ENCODE data around the gene PLA2G15.

PLA2G15 gene

DNA sequence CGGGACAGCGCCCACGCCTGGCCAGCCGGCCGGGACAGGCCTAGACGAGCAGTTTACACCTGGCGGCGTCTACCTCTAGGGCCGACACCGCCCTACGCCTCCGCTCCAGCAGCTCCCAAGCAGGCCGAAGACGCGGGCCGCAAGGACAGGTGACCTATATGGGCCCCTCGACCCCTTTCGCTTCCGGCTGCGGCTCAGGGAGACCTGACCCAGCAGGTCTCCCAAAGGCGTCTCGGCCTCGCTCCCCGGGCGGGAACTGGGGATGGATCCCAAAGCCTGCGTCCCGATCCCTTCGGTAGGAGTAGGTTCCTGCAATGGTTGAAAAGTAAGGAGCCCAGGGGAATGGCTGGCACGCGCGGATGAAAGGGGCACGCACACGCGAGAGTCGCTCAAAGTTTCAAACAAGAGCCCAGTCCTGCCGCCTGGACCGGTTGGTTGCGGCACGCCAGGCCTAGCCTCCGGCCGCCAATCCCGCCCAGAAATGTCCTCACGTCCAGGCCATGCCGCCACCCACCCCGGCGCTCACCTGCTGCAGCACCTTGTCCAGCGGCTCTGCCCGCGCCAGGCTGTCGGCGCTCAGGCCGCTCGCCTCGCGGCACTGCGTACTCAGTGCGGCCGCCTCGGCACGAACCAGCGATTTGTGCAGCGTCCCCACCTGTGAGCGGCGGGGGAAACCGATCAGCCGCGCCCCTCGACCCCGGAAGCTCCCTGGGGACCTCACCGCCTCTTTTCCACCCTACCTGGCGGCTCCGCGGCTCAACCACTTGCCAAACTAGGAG lies 9.9 kb upstream of the PLA2G15 start:
- no peak overlapping the region for H3K27ac ChIP-seq (replicated peaks)
- H3K27me3 ChIP-seq (ENCODE audit: insufficient read depth, poor library complexity, severe bottlenecking), result no peaks in the 10 kb centered on the region
- TF ChIP-seq GABPA (IDR thresholded peaks at IDR 0.05; ENCODE audit: low read depth), result no peak
- TF ChIP-seq, protein P1, sequence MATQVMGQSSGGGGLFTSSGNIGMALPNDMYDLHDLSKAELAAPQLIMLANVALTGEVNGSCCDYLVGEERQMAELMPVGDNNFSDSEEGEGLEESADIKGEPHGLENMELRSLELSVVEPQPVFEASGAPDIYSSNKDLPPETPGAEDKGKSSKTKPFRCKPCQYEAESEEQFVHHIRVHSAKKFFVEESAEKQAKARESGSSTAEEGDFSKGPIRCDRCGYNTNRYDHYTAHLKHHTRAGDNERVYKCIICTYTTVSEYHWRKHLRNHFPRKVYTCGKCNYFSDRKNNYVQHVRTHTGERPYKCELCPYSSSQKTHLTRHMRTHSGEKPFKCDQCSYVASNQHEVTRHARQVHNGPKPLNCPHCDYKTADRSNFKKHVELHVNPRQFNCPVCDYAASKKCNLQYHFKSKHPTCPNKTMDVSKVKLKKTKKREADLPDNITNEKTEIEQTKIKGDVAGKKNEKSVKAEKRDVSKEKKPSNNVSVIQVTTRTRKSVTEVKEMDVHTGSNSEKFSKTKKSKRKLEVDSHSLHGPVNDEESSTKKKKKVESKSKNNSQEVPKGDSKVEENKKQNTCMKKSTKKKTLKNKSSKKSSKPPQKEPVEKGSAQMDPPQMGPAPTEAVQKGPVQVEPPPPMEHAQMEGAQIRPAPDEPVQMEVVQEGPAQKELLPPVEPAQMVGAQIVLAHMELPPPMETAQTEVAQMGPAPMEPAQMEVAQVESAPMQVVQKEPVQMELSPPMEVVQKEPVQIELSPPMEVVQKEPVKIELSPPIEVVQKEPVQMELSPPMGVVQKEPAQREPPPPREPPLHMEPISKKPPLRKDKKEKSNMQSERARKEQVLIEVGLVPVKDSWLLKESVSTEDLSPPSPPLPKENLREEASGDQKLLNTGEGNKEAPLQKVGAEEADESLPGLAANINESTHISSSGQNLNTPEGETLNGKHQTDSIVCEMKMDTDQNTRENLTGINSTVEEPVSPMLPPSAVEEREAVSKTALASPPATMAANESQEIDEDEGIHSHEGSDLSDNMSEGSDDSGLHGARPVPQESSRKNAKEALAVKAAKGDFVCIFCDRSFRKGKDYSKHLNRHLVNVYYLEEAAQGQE (IDR thresholded peaks at IDR 0.05; ENCODE audit: insufficient replicate concordance, low read depth), result no peak
- TF ChIP-seq SPI1 (IDR thresholded peaks at IDR 0.05; ENCODE audit: borderline replicate concordance, low read depth), result no peak
- TF ChIP-seq POLR2AphosphoS5 (IDR thresholded peaks at IDR 0.05; ENCODE audit: low read depth), result no peak
- TF ChIP-seq, protein P2, sequence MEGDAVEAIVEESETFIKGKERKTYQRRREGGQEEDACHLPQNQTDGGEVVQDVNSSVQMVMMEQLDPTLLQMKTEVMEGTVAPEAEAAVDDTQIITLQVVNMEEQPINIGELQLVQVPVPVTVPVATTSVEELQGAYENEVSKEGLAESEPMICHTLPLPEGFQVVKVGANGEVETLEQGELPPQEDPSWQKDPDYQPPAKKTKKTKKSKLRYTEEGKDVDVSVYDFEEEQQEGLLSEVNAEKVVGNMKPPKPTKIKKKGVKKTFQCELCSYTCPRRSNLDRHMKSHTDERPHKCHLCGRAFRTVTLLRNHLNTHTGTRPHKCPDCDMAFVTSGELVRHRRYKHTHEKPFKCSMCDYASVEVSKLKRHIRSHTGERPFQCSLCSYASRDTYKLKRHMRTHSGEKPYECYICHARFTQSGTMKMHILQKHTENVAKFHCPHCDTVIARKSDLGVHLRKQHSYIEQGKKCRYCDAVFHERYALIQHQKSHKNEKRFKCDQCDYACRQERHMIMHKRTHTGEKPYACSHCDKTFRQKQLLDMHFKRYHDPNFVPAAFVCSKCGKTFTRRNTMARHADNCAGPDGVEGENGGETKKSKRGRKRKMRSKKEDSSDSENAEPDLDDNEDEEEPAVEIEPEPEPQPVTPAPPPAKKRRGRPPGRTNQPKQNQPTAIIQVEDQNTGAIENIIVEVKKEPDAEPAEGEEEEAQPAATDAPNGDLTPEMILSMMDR (IDR thresholded peaks at IDR 0.05; ENCODE audit: insufficient read depth, low read length), result no peak
- DNase-seq (ENCODE audit: low read depth in 1 of 2, low spot score in 1 of 2), result no peak
- H3K4me3 ChIP-seq (replicated peaks; ENCODE audit: insufficient read depth, low read length), result no peak overlapping the region

DNA sequence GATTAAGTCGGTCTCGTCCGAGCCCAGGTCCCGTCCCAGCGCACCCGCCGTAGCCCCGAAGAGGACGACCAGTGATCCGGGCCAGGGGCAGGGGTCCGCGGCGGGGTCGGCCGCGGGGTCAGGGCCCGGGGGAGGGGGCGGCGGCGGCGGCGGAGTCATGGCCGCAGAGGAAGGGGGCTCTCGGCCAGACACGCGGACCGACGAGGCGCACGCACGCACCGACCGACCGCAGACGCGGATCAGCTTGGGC lies 9.4 kb upstream of the PLA2G15 start, which contains the start of gene ESRP2:
Gene ESRP2 (minus strand): TSS at position 241 of the 250 bp plus-strand sequence. CDS start 82 bp downstream, at position 159.
- peak within 1 kb of the TSS; percentile 45; the same call in 1 of the 2 replicates for H3K4me3 ChIP-seq (replicated peaks; ENCODE audit: insufficient read depth, low read length)
- DNase-seq (ENCODE audit: low read depth in 1 of 2, low spot score in 1 of 2), result no peak
- no peak within 1 kb of the TSS for H3K27ac ChIP-seq (replicated peaks)
- H3K27me3 ChIP-seq (ENCODE audit: insufficient read depth, poor library complexity, severe bottlenecking), result no peaks in the 10 kb centered on the region
- TF ChIP-seq, protein P2 (IDR thresholded peaks at IDR 0.05; ENCODE audit: insufficient read depth, low read length), result no peak
- TF ChIP-seq, protein P1 (IDR thresholded peaks at IDR 0.05; ENCODE audit: insufficient replicate concordance, low read depth), result no peak
- no peak for TF ChIP-seq POLR2AphosphoS5 (IDR thresholded peaks at IDR 0.05; ENCODE audit: low read depth)
- TF ChIP-seq SPI1 (IDR thresholded peaks at IDR 0.05; ENCODE audit: borderline replicate concordance, low read depth), result no peak
- TF ChIP-seq GABPA (IDR thresholded peaks at IDR 0.05; ENCODE audit: low read depth), result no peak

DNA sequence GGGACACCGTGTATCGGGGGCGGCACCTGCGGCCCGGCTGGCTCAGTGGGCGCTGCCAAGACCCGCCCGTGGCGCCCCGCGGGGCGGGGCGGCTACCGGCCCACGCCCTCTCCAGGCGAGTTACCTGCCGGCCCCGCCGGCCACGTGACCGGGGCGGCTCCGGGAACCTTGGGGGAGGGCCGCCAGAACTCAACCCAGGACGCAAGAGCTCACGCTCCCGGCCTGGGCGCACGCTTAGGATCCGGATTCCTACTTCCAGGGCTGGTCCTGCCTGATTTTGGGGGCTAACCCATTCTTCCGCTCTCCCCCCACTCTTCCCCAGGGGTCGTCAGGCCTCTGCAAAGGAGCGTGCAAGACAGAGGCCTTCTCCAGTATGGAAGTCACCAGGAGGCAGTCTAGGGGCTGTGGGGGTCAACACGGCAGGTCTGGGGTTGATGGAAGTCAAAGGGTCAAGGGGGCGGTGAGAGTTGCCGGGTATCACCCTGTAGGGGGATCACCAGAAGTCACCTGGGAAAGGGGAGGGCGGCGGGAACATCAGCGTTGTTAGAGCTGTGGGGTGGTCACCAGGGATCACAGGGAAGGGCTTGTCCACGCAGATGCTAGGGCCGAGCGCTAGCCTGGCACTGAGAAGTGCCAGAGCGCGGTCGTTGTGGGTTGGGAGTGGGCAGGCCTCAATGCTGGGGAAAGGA lies 8.9 kb upstream of the PLA2G15 start:
- no peak for TF ChIP-seq GABPA (IDR thresholded peaks at IDR 0.05; ENCODE audit: low read depth)
- TF ChIP-seq, protein P2 (IDR thresholded peaks at IDR 0.05; ENCODE audit: insufficient read depth, low read length), result no peak
- Histone ChIP-seq H3K27ac (replicated peaks) (no peak overlapping the region), H3K27me3 (ENCODE audit: insufficient read depth, poor library complexity, severe bottlenecking) (no peaks in the 10 kb centered on the region), H3K4me3 (replicated peaks; ENCODE audit: insufficient read depth, low read length) (no peak overlapping the region)
- DNase-seq (ENCODE audit: low read depth in 1 of 2, low spot score in 1 of 2), result no peak
